Stimulated activated naive CD8-positive, alpha-beta T cell treated with anti-CD3 and anti-CD28 coated beads, Interleukin-15, amount 100 ng/mL, for 72 hours (primary cell): ENCODE measurements around the gene SH3PXD2A.
"Not testable (repeated sequence)": the region's sequence is repeated elsewhere in the genome, so short reads cannot be mapped to it uniquely, and the experiment has no call there.

Source experiments
- ATAC-seq: fragments of 150-1000 bp; cut with Tn5 transposase; 2 replicates; pipeline ENCODE4 v1.10.0; 2021; ENCODE audit warnings: mild to moderate bottlenecking, moderate library complexity
- DNase-seq, 2 donors: peaks; one replicate each; pipeline ENCODE4 v3.0.0; 2021 to 2022
- H3K27ac Mint-ChIP-seq, 2 donors: one replicate each; pipeline ENCODE4 v1.8.0; 2022; ENCODE audit warnings: mild to moderate bottlenecking in 2 of 2, mixed read lengths in 2 of 2, moderate library complexity in 2 of 2
- H3K27me3 Mint-ChIP-seq: one replicate; pipeline ENCODE4 v1.8.0; 2022; ENCODE audit warnings: mixed read lengths
- H3K4me1 Mint-ChIP-seq: one replicate; pipeline ENCODE4 v1.8.0; 2022; ENCODE audit warnings: mild to moderate bottlenecking, mixed read lengths
- H3K4me3 Mint-ChIP-seq, 2 donors: one replicate each; pipeline ENCODE4 v1.8.0; 2022; ENCODE audit warnings: mild to moderate bottlenecking in 2 of 2, mixed read lengths in 2 of 2, moderate library complexity in 1 of 2
- H3K9me3 Mint-ChIP-seq, 2 donors: one replicate each; pipeline ENCODE4 v1.8.0; 2022; ENCODE audit warnings: mixed read lengths in 2 of 2

Gene SH3PXD2A

DNA sequence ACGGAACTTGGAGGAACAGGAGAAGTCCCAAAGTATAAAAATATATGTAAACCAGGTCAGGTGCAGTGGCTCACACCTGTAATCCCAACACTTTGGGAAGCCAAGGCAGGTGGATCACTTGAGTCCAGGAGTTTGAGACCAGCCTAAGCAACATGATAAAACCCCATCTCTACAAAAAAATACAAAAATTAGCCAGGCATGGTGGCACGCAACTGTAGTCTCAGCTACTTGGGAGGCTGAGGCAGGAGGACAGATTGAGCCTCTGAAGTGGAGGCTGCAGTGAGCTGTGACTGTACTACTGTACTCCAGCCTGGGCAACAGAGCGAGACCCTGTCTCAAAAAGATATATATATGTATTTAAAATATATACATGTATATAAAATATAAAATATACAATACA is 95.1 kb downstream of the SH3PXD2A start:
- H3K4me1 Mint-ChIP-seq = peaks cover 61% of the 10 kb centered on the region
- not testable (repeated sequence) for H3K27me3 Mint-ChIP-seq, ATAC-seq, H3K27ac Mint-ChIP-seq, H3K4me3 Mint-ChIP-seq, H3K9me3 Mint-ChIP-seq, DNase-seq

DNA sequence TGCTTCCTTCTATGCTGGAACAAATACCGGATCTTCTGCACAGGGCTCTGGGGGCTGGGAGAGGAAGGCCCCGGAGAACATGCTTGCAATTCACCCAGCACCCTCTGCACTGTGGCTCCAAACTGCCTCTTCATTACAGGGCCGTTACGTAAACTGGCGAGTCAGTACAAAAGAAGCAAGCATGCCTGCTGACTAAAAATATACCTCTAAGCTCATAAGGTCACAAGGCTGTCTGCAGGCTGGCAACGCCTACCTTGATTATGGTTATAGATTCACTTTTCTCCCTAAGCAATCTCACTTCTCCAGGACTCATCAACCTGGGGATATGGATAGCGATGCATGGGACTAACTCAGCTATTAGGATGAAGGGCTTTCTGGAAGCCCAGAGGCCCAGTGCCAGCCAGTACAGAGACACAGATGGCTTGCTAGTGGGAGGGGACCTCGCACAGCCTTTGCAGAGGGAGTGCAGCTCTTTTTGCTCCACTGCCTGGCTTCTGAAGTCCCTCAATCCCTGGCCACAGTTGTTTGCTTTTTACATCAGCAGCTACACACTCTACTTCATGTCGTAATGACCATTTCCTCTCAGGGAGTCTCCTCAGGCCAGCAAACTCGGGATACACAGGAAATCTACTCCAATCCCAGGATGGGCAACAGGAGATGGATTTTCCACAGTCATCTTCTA is 96.1 kb downstream of the SH3PXD2A start:
- DNase-seq (peak in 1 of 2 donors; percentile 53), ATAC-seq (peak; percentile 65)
- Mint-ChIP-seq H3K4me3 (peak overlapping the region; percentile 17 to 38), H3K27me3 (no peaks in the 10 kb centered on the region), H3K27ac (peak overlapping the region; percentile 62 to 88), H3K9me3 (peaks cover 0 to 5% of the 10 kb centered on the region in 2 donors), H3K4me1 (peaks cover 51% of the 10 kb centered on the region)

DNA sequence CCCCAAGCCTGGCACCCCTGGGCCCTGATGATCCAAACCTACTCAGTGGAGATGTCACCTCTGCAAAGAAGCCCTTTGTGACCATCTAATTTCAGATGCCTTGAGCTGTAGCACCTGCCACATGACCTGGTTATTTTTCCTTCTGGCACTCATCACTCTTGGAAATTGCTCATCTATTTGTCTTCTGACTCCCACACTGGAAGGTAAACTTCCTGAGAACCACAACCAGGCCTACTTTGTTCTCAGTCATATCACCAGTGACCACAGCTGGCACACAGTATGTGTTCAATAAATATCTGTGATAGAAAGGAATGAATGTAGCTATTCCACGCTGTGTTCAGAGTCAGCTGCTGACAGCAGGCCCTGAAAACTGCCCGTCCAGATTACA is 97.1 kb downstream of the SH3PXD2A start:
- H3K27ac Mint-ChIP-seq = peak overlapping the region in 1 of 2 donors; percentile 63
- H3K4me3 Mint-ChIP-seq = peak overlapping the region; percentile 43 to 60
- peaks cover 41% of the 10 kb centered on the region for H3K4me1 Mint-ChIP-seq
- H3K27me3 Mint-ChIP-seq = no peaks in the 10 kb centered on the region
- no peaks in the 10 kb centered on the region for H3K9me3 Mint-ChIP-seq
- DNase-seq (no peak), ATAC-seq (peak; percentile 24)

DNA sequence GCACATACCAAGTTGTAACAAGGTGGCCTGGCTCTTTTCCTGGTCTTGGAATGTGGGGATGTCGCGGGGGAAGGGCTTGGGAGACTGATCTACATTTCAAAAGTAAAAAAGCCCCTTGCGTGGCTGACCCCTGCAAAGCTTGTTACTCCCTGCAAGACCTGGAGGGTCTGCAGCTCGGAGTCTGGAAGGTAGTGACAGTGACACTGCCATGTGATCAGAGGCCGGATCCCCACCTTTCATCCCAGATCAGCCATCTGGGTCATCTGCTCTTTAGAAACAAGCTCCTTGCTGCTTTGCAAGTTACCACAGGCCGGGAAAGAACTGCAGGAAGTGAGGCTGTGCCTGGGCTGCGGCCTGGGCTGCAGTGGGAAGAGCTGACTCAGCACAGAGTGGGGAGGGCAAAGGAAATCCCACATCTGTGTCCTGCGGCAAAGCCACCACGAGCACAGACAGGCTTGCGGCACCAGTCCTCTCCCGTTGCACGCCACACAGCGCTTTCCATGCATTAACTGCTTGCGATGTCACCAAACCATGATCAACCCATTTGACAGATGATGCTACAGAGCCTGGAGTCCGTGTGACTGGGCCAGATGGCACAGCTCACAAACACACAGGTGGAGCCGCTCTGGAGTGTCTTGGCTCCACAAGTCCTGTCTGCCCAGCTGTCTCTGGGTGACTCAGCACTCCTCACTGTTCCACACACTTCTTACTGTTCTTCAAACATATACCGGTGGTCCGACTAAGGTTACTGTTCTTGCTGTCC is 97.7 kb downstream of the SH3PXD2A start:
- Mint-ChIP-seq H3K27ac (peak overlapping the region in 1 of 2 donors; percentile 63), H3K27me3 (no peaks in the 10 kb centered on the region), H3K4me1 (peaks cover 36% of the 10 kb centered on the region), H3K4me3 (peak overlapping the region; percentile 43 to 60), H3K9me3 (no peaks in the 10 kb centered on the region)
- ATAC-seq = peak; percentile 88
- DNase-seq = peak; percentile 37 to 85

DNA sequence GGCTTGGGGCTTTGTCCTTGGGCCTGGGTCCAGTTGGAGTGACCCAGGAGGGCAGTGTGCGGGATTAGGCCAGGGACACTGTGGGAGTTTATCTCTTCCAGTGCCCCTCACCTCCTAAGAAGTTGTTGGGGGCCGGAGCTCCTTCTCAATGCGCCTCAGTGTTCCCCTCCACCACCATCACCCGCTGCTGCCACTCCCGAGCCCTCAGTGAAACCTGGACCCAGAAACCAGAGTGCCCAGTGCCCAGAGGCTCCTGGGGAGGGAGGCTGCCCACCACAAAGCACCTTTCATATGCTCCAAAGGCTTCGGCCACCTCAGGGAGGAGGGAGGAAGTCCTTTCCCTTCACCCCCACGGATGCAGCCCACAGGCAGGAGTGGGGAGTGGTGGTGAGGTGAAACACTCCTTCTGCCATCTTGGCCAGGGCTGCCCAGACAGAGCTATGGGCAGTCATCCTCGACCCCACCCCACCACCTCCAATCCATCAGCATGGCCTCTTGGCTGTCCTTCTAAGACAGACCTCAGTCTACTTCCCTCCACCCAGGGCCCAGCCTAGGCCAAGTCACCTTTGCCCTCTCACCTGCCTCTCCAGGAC is 99.0 kb downstream of the SH3PXD2A start:
- DNase-seq (no peak), ATAC-seq (no peak)
- peaks cover 0 to 6% of the 10 kb centered on the region in 2 donors for H3K9me3 Mint-ChIP-seq
- peaks cover 28% of the 10 kb centered on the region for H3K4me1 Mint-ChIP-seq
- no peaks in the 10 kb centered on the region for H3K27me3 Mint-ChIP-seq
- peak overlapping the region in 1 of 2 donors; percentile 43 for H3K27ac Mint-ChIP-seq
- no peak overlapping the region for H3K4me3 Mint-ChIP-seq

DNA sequence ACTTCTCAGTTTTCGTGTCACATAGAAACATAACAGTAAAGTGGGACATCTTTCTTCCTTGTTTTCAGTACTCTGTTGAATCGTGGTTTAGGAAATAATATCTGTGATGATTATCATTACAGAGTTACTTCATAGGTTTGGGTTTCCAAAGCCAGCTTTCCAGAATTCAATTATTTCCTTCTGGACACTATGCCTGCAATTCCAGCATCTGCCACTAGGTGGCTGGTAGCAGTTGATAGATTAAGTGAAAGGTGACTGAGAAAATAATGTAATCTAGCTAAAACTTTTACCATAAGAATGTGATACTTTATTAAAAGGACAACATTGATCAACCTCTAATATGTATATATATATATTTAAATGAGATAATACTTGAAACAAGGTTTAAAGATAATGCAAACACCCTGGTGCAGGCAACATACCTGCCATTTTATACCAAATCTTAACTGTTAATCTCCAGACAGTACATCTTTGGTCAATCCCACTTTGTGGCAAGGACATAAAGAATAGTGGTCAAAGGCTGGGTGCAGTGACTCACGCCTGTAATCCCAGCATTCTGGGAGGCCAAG is 102.6 kb downstream of the SH3PXD2A start:
- H3K4me1 Mint-ChIP-seq = peaks cover 7% of the 10 kb centered on the region

DNA sequence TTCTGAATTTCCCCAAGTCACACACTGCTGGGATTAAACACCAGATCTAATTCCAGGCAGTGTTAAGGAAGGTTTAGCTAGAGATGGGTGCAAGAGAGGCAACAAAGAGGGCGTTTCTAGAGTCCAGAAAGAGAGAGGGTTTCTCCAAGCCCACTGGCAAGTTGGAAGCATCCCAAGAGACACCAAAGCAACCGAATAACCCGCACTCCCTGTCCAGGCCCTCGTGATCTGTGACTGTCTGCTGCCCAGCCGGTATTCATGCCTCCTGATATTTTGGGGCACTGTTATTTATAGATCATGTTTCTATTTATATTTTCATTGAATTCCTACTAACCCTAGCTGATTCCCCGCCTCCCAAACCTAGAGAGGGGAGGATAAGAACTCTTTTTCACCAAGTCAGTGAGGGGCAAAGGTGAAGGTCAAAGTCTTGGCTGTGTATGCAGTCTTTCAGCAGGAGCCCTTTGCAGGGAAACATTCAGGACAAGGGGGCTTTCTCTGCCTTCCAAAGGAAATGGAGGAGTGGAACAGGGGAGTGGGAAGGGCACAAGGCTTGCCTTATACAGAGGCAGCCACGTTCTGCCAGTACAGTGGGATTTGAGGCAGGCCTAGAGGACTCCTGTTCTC is 103.6 kb downstream of the SH3PXD2A start:
- H3K27me3 Mint-ChIP-seq = no peaks in the 10 kb centered on the region
- ATAC-seq = no peak
- no peak overlapping the region for H3K27ac Mint-ChIP-seq
- no peak overlapping the region for H3K4me3 Mint-ChIP-seq
- peaks cover 0 to 6% of the 10 kb centered on the region in 2 donors for H3K9me3 Mint-ChIP-seq
- no peak for DNase-seq
- peaks cover 8% of the 10 kb centered on the region for H3K4me1 Mint-ChIP-seq

More for the DNA sequence above, 102.6 kb downstream of the SH3PXD2A start:
- peaks cover 0 to 6% of the 10 kb centered on the region in 2 donors for H3K9me3 Mint-ChIP-seq
- DNase-seq (no peak), ATAC-seq (no peak)
- H3K4me3 Mint-ChIP-seq = no peak overlapping the region
- no peak overlapping the region for H3K27ac Mint-ChIP-seq
- no peaks in the 10 kb centered on the region for H3K27me3 Mint-ChIP-seq

DNA sequence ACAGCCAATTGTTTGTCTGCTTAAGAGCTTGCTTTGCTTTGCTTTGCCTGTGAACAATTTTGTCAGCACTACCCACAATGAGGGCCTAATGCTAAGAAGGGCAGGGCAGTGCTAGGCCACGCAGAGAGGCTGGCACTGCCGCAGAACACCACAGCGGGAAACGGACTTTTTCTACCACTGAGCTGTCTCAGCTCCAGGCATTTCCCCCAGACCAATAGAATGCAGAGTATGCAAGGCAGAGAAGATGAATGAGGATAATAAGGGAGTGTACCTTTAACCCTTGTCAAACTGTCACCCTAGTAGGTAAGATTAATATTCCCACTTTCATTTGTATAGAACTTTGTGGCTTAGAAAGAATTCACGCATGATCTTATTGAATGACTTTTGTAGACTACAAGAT is 104.5 kb downstream of the SH3PXD2A start:
- Mint-ChIP-seq H3K9me3 (peaks cover 0 to 6% of the 10 kb centered on the region in 2 donors), H3K27me3 (no peaks in the 10 kb centered on the region), H3K27ac (no peak overlapping the region), H3K4me1 (peaks cover 15% of the 10 kb centered on the region), H3K4me3 (no peak overlapping the region)
- DNase-seq = no peak
- ATAC-seq = no peak

DNA sequence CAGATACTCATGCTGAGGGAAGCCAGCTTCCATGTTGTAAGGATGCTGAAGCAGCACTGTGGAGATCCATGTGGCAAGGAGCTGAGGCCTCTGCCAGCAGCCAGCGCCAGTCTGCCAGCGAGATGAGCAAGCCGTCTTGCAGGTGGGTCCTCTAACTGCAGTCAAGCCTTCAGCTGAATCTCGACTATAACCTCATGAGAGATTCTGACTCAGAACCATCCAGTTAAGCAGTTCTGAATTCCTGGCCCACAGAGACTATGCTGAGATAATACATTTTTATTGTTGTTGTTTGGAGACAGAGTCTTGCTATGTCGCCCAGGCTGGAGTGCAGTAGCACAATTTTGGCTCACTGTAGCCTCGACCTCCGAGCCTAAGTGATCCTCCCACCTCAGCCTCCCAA is 105.6 kb downstream of the SH3PXD2A start:
- no peak for DNase-seq
- no peak for ATAC-seq
- no peak overlapping the region for H3K4me3 Mint-ChIP-seq
- no peak overlapping the region for H3K27ac Mint-ChIP-seq
- H3K9me3 Mint-ChIP-seq = peaks cover 0 to 6% of the 10 kb centered on the region in 2 donors
- peaks cover 20% of the 10 kb centered on the region for H3K4me1 Mint-ChIP-seq
- H3K27me3 Mint-ChIP-seq = no peaks in the 10 kb centered on the region

DNA sequence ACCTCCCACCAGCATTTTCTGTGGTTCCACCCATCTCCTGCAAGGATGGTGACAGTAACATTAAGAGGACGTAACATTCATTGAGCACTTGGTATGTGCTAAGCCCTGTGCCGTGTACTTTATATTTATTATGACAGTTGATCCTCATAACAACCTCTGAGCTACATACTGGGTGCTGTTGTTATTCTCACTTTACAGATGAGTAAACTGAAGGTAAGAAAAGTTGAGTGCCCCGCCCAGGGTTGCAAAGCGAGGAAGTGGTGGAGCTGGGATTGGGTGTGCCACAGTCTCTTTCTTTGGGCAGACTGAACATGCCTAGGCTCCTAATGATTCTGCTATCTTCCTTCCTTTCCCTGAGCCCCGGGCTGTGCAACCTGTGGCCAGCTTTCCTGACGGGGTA is 107.4 kb downstream of the SH3PXD2A start:
- Mint-ChIP-seq H3K27ac (no peak overlapping the region), H3K27me3 (no peaks in the 10 kb centered on the region), H3K9me3 (peaks cover 0 to 6% of the 10 kb centered on the region in 2 donors), H3K4me1 (peaks cover 20% of the 10 kb centered on the region), H3K4me3 (no peak overlapping the region)
- ATAC-seq = no peak
- no peak for DNase-seq

DNA sequence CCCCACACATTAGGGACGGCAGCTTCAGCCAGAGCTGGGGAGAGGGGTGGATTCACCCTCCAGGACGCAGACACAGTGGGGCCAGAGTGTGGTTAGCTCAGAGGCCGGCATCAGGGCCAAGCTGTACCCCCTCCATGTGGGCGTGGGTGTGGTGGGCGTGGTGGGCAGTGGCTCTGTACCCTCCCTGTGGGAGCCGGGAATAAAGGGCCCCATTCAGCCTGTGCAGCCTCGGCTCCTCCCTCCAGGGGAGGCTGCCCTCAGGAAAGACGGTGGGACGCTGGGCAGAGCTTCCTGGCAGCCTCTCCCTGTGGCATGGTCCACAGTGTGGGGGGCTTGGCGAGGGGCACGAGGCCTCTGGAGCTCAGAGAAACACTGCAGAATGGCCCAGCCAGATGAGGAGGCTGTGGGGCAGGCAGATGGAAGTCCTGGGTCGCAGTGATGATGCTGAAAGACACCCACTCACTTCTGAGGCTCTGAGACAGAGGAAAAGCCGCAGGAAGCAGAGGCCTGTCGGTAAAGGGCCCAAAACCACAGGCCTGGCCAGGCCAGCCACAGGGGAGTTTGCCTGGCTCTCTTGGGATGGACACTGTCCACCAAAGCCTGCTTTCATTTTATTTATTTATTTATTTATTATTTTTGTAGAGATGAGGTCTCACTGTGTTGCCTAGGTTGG is 108.0 kb downstream of the SH3PXD2A start:
- no peak overlapping the region for H3K4me3 Mint-ChIP-seq
- peaks cover 20% of the 10 kb centered on the region for H3K4me1 Mint-ChIP-seq
- H3K27me3 Mint-ChIP-seq = no peaks in the 10 kb centered on the region
- H3K9me3 Mint-ChIP-seq = peaks cover 0 to 4% of the 10 kb centered on the region in 2 donors
- no peak for ATAC-seq
- no peak for DNase-seq
- no peak overlapping the region for H3K27ac Mint-ChIP-seq

DNA sequence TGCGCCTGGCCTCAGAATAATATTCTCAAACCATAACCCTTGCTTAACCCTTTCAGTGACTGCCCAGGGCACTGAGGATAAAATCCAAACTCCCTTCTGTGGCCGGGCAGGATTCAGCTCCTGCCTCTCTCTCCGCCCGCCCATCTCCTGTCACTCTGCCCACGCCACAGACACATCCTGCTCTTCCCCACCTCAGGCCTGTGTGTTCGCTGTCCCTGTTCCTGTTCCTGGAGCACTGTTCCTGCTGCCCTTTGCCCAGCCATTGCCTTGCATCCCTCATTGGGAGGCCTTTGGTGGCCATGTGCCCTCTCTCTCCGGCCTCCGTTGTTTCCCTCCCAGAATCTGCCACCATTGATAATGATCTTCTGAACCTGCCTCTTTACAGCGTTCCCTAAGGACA is 108.8 kb downstream of the SH3PXD2A start:
- H3K4me1 Mint-ChIP-seq = peaks cover 20% of the 10 kb centered on the region
- H3K4me3 Mint-ChIP-seq = no peak overlapping the region
- DNase-seq (no peak), ATAC-seq (no peak)
- no peaks in the 10 kb centered on the region for H3K27me3 Mint-ChIP-seq
- peak overlapping the region in 1 of 2 donors; percentile 40 for H3K27ac Mint-ChIP-seq
- no peaks in the 10 kb centered on the region for H3K9me3 Mint-ChIP-seq

DNA sequence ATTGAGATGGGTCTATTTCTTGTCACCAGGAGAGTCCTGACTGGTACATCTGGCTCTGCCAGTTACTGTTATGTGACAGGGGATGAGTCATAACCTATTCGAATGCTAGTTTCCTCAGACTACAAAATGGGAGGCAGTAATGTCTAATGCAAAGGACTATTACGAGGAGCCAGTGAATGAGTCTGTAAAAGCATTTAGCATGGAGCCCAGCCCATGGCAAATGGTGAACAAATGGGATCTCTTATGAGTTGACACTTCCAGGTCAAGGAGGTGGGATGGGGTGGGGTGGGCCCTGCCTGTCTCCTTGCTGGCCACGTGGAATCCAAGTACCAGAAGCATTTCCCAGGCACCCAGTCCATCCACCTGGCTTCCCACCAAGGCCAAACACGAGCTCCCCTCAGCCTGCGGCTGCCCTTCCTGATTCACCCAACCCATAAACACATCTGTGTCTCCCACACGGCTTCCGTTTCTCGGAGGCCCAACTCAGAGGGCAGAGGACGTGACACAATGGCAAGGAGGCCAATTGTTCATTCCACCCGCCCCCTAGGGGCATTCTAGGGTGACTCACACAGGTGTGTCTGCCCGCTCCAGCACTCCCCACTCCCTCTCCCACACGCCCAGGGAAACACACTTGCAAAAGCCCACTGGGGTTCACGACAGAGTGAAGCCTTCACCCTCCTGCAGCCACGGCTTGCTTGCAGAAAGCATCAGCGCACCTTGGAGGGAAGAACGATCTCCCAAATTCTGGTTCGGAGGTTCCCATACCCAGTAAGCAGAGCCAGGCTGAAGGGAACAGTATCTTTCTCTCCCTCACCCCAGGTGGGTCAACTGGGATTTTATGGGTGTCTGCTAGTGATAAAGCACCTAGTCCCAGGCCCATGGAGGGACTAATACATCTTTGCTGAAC is 109.8 kb downstream of the SH3PXD2A start:
- Mint-ChIP-seq H3K27me3 (no peaks in the 10 kb centered on the region), H3K4me1 (peaks cover 20% of the 10 kb centered on the region), H3K27ac (peak overlapping the region; percentile 57 to 72), H3K9me3 (no peaks in the 10 kb centered on the region), H3K4me3 (peak overlapping the region in 1 of 2 donors; percentile 19)
- ATAC-seq (peak; percentile 83), DNase-seq (peak in 1 of 2 donors; percentile 50)

DNA sequence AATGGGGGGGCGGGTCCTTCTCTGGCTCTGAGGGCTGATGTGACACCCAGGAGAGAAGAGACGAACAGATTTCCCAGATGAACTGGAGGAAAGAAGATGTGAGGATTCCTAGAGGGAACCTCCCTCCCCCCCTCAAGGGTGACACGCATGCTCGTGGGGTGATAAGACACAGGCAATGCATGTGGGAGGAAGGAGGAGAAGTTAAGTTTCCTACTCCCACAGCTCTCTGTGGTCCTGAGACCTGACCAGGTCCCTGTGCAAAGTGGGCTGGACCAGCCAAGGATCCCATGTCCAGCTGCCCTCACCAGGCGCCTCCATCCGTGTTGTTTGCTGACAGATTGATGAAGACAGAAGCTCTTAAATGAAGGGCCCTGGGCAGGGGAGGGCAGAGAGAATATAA is 112.6 kb downstream of the SH3PXD2A start:
- Mint-ChIP-seq H3K27ac (no peak overlapping the region), H3K27me3 (no peaks in the 10 kb centered on the region), H3K9me3 (no peaks in the 10 kb centered on the region), H3K4me1 (peaks cover 20% of the 10 kb centered on the region), H3K4me3 (no peak overlapping the region)
- DNase-seq = no peak
- no peak for ATAC-seq
